K562 (cell line): Measurements from ENCODE around the gene ZNF689. TPM values are rescaled to one million over a fixed set of nuclear protein-coding genes. Genes with fewer than 3 reads are reported as not detected.

ENCODE experiments used
- BRD9 ChIP-seq: fragments of 450-650 bp; IDR thresholded peaks from 2 replicates; pipeline ENCODE4 v1.6.1; 2018; ENCODE audit warnings: low read depth; ENCODE audit not compliant: partially characterized antibody
- CREBBP ChIP-seq: IDR thresholded peaks from one replicate; pipeline ENCODE4 v1.6.1; 2012; ENCODE audit warnings: low read depth, mild to moderate bottlenecking, control low read depth, inconsistent platforms, low read length
- KLF1 ChIP-seq: fragments of 450-650 bp; IDR thresholded peaks from 2 replicates; pipeline ENCODE4 v1.6.1; 2016; ENCODE audit warnings: missing genetic modification characterization, missing compliant biosample characterization
- PHTF2 ChIP-seq: fragments of 250-450 bp; sonication (Bioruptor Pico); IDR thresholded peaks from 2 replicates; pipeline ENCODE4 v1.5.0; 2021; ENCODE audit warnings: mild to moderate bottlenecking
- PURB ChIP-seq: sonication (generic); formaldehyde crosslinking; IDR thresholded peaks from 2 replicates; pipeline ENCODE4 v1.9.0; 2021; ENCODE audit warnings: low read depth, mild to moderate bottlenecking, missing genetic modification reagents
- RBM14 ChIP-seq: fragments of 200-400 bp; formaldehyde crosslinking; IDR thresholded peaks from 2 replicates; pipeline ENCODE4 v1.6.1; 2018; ENCODE audit warnings: low read depth, mild to moderate bottlenecking, low read length, moderate library complexity, borderline replicate concordance; ENCODE audit not compliant: insufficient read depth
- RCOR1 ChIP-seq, 2 experiments: IDR thresholded peaks; 2 replicates each; pipeline ENCODE4 v1.6.1; 2012; ENCODE audit warnings: low read depth in 2 of 2, low read length in 2 of 2, borderline replicate concordance in 1 of 2, improper control_type of control experiment in 1 of 2
- SRSF3 ChIP-seq: fragments of 200-400 bp; formaldehyde crosslinking; IDR thresholded peaks from 2 replicates; pipeline ENCODE4 v1.6.1; 2016; ENCODE audit warnings: mild to moderate bottlenecking, low read length, moderate library complexity; ENCODE audit not compliant: insufficient read depth
- polyA plus RNA-seq, 8 experiments: library from polyadenylated mRNA; depleted of rRNA in 4 of 8; stranded (reverse) in 5 of 8; unstranded in 3 of 8; fragments of >200 nt; fragmentation: Nextera tagmentation in 2 of 8; fragmentation: Illumina TruSeq in 1 of 8; extraction: Ambion mirVana in 2 of 8; extraction: Trizol in 1 of 8; gene quantifications; 2 replicates each; pipeline versions ENCODE4 v1.2.1 to v1.2.3, GENCODE V29; 2011 to 2014; ENCODE audit warnings: inconsistent platforms in 1 of 8, missing spikeins in 1 of 8
- total RNA-seq, 7 experiments: library from RNA; depleted of rRNA in 6 of 7; stranded (reverse); fragments of >200 nt in 6 of 7; fragmentation: Illumina TruSeq in 2 of 7; extraction: Trizol in 2 of 7; gene quantifications; 2 replicates each; pipeline versions ENCODE4 v1.2.1 to v1.2.3, GENCODE V29; 2011 to 2021; ENCODE audit warnings: low replicate concordance in 1 of 7
- TF ChIP-seq, protein P1 (sequence below), 2 experiments: fragments of 450-650 bp; formaldehyde crosslinking in 1 of 2; IDR thresholded peaks; 2 replicates each; pipeline versions ENCODE4 v1.4.0 to v1.6.1; 2014 to 2020; ENCODE audit warnings: mild to moderate bottlenecking in 2 of 2, borderline replicate concordance in 1 of 2, low read depth in 1 of 2
- TF ChIP-seq, protein P2 (sequence below): fragments of 250-450 bp; sonication (Bioruptor Pico); IDR thresholded peaks from 2 replicates; pipeline ENCODE4 v1.5.0; 2021
- TF ChIP-seq, protein P3 (sequence below), 3 experiments: IDR thresholded peaks in 2 of 3; conservative IDR thresholded peaks in 1 of 3; 2 replicates each; pipeline ENCODE4 v1.5.1; 2011 to 2012; ENCODE audit warnings: low read length in 3 of 3, mild to moderate bottlenecking in 3 of 3, control low read depth in 2 of 3, improper control_type of control experiment in 1 of 3, inconsistent platforms in 1 of 3, low read depth in 1 of 3, mixed read lengths in 1 of 3, moderate library complexity in 1 of 3; ENCODE audit not compliant: insufficient read depth in 2 of 3

ZNF689 gene
- total and polyA plus RNA-seq, 9 of the 15 experiments (the other 6 are each of a cell fraction or from before 2014, with no cell fraction given) = 5.4 to 15.4 (median 10.8) TPM

DNA sequence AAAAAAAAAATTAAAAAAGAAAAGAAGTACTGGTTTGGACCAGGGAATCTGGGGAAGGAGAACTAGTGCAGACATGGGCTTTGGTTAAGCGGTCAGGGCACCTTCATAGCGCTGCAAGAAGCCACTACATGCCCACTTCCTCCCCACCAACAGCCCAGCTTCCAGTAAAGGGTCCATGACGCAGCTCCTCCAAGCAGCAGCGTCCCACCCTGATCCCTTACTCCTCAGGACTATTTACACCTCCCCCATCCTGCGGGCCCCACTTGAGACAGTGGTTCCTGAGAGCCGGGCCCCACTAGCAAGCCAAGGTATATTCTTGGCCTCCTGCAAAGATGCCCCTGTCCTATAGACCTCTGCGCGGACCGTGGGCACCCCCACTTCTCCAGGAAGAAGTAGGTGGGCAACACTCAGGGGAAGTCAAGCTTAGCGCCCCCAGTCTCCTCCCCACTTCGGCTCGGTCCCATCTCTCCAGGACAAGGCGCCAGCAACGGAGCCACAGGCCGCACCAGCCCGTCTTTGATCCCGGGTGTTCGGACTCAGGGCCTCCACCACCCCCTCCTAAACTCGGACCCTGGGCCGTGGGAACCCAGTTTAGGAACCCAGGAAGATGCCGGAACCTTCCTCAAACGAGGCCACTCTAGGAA is 39.7 kb upstream of the ZNF689 start (continued):
- no peak for TF ChIP-seq PURB
- TF ChIP-seq, protein P1, sequence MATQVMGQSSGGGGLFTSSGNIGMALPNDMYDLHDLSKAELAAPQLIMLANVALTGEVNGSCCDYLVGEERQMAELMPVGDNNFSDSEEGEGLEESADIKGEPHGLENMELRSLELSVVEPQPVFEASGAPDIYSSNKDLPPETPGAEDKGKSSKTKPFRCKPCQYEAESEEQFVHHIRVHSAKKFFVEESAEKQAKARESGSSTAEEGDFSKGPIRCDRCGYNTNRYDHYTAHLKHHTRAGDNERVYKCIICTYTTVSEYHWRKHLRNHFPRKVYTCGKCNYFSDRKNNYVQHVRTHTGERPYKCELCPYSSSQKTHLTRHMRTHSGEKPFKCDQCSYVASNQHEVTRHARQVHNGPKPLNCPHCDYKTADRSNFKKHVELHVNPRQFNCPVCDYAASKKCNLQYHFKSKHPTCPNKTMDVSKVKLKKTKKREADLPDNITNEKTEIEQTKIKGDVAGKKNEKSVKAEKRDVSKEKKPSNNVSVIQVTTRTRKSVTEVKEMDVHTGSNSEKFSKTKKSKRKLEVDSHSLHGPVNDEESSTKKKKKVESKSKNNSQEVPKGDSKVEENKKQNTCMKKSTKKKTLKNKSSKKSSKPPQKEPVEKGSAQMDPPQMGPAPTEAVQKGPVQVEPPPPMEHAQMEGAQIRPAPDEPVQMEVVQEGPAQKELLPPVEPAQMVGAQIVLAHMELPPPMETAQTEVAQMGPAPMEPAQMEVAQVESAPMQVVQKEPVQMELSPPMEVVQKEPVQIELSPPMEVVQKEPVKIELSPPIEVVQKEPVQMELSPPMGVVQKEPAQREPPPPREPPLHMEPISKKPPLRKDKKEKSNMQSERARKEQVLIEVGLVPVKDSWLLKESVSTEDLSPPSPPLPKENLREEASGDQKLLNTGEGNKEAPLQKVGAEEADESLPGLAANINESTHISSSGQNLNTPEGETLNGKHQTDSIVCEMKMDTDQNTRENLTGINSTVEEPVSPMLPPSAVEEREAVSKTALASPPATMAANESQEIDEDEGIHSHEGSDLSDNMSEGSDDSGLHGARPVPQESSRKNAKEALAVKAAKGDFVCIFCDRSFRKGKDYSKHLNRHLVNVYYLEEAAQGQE (IDR thresholded peaks at IDR 0.05; ENCODE audit: borderline replicate concordance) = no peak
- TF ChIP-seq, protein P1 (CRISPR knock-in tag; IDR thresholded peaks at IDR 0.05; ENCODE audit: low read depth) = no peak
- TF ChIP-seq PHTF2 = no peak
- TF ChIP-seq BRD9 = no peak
- no peak for TF ChIP-seq SRSF3
- TF ChIP-seq KLF1 (tag) = 0 out of 2 replicates have a peak, but pooled peaks have one; percentile 39
- no peak for TF ChIP-seq RCOR1 (IDR thresholded peaks at IDR 0.05; ENCODE audit: borderline replicate concordance in 1 of 2, low read depth in 2 of 2, low read length in 2 of 2)
- TF ChIP-seq RBM14 = no peak
- TF ChIP-seq CREBBP = no peak
- TF ChIP-seq, protein P2, sequence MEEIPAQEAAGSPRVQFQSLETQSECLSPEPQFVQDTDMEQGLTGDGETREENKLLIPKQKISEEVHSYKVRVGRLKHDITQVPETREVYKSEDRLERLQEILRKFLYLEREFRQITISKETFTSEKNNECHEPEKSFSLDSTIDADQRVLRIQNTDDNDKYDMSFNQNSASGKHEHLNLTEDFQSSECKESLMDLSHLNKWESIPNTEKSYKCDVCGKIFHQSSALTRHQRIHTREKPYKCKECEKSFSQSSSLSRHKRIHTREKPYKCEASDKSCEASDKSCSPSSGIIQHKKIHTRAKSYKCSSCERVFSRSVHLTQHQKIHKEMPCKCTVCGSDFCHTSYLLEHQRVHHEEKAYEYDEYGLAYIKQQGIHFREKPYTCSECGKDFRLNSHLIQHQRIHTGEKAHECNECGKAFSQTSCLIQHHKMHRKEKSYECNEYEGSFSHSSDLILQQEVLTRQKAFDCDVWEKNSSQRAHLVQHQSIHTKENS (CRISPR knock-in tag) = no peak
- TF ChIP-seq, protein P3, sequence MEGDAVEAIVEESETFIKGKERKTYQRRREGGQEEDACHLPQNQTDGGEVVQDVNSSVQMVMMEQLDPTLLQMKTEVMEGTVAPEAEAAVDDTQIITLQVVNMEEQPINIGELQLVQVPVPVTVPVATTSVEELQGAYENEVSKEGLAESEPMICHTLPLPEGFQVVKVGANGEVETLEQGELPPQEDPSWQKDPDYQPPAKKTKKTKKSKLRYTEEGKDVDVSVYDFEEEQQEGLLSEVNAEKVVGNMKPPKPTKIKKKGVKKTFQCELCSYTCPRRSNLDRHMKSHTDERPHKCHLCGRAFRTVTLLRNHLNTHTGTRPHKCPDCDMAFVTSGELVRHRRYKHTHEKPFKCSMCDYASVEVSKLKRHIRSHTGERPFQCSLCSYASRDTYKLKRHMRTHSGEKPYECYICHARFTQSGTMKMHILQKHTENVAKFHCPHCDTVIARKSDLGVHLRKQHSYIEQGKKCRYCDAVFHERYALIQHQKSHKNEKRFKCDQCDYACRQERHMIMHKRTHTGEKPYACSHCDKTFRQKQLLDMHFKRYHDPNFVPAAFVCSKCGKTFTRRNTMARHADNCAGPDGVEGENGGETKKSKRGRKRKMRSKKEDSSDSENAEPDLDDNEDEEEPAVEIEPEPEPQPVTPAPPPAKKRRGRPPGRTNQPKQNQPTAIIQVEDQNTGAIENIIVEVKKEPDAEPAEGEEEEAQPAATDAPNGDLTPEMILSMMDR (IDR thresholded peaks at IDR 0.05 in 2 of 3, conservative IDR thresholded peaks at IDR 0.05 in 1 of 3; ENCODE audit: insufficient read depth in 2 of 3, low read depth in 1 of 3, low read length in 3 of 3) = 0 out of 6 replicates have a peak, but pooled peaks of 1 of the 3 experiments have one; percentile 2
